Stimulated activated CD8-positive, alpha-beta memory T cell treated with anti-CD3 and anti-CD28 coated beads, Interleukin-12 subunit alpha, Interleukin-12 subunit beta, amount 100 ng/mL, for 4 hours (primary cell): ENCODE measurements around the gene MAD1L1.

Source experiments
- DNase-seq: peaks from one replicate; pipeline ENCODE4 v3.0.0-alpha.2; 2020; ENCODE audit warnings: low read depth

The MAD1L1 gene

DNA sequence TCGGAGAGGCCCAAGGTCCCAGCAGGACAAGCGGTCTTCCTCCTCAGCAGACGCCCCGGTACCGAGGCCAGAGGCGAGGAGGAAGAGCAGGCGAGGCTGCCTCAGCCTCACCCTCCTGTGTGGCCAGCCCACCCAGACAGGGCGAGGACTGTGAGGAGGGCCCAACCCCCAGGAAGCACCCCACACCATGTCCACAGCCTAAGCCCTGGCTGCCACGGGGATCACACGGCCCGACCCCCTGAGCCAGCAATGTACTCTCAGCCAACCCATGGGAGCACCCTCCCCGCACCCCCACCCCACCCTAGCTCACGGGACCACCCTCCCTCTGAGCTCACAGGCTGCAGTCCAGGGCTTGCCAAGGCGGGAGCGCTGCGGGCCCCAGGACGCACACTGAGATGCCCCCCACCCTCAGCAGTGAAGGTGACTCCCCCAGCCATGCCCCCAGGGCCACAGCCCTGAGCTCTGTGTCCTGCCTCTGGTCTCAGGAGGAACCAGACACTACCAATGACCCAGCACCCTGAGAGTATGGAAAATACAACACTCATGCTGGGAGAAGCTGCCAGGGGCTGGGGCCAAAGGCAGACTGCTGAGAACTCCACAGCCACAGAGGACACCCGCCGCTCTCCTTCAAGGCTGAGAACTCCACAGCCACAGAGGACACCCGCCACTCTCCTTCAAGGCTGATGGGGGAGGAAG lies 93.6 kb downstream of the MAD1L1 start:
- DNase-seq: no peak

DNA sequence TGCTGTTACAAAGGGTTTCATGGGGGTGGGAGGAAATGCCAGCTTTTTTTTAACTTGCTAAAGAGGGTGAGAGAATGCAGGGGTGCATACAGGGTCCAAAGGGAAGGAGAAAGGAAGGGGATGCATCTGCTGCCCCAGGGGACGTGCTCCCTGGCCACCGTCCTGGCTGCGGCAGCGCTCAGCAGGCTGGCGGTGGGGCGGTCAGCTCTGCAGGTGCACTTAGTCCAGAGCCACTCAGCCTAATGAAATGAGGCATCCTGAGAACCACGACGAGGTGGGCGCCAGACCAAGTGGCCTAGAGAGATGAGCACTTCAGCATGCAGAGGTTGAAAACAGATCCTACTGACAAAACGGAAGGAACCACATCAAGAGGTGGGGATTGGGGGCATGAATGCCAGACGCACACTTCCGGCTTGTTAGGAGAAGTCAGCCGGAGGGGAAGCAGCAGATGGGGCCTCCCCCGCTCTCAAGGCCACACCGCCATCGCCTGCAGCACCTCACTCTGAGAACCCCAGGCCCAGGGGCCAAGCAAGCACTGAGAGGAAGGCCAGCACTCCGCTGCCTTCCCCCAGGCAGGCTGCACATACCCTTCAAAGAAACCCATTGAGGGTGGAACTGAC lies 94.5 kb downstream of the MAD1L1 start:
- DNase-seq: no peak

DNA sequence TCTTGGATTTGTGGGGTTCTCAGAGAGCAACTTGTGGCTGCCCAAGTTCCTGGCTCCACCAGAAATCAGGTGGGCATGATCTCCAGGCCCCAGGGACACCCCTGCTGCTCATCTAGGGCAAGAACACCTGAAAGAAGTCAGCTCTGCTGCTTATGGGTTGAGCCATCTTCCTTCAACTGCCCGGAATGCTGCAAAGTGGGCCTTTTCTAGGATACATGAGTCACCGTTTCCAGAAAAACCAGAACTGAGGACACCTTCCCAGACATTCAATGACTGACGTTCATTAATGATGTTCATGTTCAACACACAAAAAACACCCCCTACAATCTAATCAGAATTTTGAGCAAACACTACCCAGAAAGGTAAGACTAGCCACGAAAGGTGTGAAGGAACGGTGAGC lies 98.0 kb downstream of the MAD1L1 start:
- DNase-seq: no peak

DNA sequence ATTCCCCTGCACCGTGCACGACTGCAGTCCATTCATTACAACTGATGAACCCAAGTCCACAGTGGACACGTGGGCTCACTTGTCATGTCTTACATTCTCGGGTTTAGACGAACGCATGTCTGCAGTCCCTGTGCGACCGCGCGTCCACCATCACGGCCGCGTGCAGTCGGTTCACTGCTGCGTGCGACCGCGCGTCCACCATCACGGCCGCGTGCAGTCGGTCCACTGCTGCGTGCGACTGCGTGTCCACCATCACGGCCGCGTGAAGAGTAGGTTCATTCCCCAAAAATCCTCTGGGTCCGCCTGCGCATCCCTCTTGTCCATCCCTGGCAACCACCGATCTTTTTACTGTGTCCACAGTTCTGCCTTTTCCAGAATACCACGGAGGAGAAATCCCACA lies 100.5 kb downstream of the MAD1L1 start:
- no peak for DNase-seq

DNA sequence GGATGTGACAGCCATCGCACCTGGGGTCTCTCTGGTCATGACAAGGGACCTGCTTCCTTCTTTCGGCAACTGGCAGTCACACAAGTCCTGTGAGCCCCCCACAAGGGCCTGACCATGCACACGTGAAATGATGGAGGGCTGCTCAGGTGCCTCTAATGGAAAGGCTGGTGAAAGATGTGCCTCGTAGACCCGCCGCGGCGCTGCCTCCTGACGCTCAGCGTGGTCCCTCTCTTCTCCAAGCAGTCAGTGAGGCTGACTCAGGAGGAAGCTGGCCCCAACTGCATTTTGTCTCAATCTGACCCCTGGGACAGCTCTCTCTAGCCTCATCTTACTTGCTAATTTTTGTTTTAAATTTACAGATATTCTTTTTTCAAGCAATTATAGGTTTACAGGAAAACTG lies 100.9 kb downstream of the MAD1L1 start:
- DNase-seq: no peak

DNA sequence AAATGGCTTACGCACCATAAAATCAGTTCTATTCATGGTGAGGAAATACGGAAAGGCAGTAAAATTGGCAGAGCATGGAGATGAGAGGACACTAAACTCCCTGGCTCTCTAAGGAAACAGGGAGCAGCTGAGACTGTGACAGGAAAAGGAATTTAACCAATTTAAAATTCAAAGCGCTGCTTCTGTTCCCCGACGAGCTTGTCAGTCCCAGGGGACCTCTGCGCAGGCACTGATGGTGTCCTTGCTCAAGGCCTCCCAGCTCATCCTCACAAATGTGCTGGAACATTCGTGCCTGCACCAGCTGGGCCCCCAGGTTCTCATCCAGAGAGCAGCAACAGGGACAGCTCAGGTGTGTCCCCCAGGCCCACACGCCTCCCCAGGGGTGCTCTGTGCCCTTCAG lies 101.4 kb downstream of the MAD1L1 start:
- DNase-seq: no peak

DNA sequence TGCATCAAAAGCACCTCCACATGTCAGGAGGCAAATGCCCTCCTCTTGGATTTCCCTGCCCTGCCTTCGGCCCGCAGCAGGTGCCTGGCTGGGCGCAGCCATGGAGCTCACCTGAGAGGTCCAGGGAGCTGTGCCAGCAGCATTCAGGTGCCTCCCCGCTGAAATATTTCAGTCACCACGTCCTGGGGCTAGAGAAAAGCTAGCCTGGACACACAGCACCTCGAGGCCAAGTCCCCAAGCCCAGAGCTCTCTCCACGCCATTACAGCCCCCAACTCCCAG lies 102.7 kb downstream of the MAD1L1 start:
- no peak for DNase-seq

DNA sequence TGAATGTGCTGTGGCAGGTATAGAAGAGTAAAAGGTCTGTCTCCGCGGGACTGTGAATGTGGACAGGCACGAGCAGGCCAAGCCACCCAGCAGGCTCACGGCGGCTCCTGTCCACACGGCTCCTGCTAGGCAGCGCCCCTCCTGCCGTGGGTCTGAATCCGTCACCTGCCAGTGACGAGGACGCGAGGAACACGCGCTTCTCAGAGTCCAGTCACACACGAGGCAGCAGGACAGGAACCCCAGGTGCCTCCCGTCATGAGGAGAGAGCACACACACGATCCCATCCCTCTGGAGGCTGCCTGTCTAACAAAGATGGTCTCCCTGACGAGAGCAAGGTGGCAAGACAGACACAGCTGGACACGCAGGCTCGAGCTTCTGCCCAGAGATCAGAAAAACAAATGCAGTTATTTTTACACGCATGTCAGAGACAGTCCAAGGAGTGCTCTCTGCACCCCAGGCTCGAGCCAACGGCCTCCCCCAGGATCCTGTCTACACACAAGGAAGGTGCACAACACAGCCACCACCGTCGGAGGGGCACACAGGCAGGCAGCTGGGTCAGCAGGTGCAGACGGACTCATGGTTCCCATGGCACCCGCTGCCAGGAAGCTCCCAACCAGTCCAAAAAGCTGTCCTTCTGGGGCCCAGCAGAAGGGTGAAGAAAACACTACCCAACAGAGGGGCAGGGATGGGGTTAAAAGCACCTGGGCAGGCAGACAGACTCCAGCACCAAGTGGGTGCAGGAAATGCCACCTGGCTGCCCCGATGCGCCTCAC lies 103.2 kb downstream of the MAD1L1 start:
- DNase-seq: no peak

DNA sequence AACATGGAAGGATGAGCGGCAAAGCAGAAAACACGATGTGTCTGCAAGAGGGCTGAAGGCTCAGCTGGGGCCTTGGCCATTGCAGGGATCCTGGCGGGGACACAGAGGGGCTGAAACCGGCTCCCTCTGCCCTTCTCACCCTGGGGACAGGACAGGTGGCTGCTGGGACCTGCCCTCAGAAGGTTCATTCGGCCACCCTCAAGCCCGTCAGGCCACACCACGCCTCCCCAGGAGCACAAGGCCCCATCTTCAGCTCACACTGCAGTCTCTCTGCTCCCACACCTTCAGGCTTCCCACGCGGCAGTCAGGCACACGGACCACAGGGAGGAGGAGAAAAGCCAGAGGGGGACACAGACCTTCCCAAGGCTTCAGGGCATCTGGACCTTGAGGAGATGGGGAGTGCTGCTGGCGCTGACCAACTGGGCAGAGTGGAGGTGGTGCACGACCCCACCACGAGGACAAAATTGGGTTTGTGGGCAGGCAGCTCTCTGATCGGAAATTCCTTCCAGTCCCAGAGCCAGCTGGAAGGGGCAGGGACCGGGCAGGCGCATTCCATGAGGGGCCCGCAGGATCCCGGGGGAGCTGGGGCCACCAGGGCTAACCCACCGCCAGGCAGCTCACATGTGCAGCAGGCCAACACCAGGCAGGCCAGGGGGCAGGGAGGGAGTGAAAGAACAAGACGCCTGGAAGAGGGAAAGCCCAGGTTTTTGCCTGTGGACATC lies 104.0 kb downstream of the MAD1L1 start:
- no peak for DNase-seq

DNA sequence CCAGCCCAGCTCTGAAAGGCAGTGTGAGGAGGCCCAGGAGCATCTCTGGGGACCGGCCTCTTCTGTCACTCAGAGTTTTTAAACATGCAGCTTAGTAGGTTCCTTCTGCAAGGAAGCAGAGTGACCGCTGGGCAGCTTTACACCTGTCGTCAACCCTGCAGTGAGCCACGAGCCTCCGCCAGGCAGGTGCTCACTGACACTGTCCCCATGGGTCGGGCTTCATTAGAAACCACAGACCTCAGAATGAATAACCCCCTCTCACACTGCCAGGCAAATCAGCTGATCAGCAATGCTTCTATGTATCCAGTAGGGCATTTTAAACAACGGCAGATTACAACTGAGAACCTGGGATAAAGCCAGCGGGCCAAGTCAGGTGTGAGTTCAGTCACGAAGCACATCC lies 106.1 kb downstream of the MAD1L1 start:
- no peak for DNase-seq

DNA sequence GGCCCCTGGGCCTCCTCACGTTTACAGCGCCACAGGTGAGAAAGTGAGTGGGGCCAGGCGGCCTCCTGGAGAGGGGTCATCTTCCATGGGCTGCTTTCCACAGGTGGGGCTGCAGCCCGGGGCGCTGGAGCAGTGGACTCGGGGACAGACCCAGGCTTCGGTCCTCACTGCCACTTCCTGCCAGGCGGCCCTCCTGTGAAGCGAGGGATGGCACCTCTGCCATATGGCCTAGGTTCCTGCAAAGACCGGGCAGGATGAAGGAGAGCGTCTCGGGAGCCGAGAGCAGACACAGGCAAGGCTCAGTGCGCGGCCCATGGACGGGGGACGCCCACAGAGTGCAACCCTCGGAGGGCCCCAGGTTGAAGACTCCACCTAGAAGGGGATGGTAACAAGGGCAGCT lies 106.8 kb downstream of the MAD1L1 start:
- no peak for DNase-seq

DNA sequence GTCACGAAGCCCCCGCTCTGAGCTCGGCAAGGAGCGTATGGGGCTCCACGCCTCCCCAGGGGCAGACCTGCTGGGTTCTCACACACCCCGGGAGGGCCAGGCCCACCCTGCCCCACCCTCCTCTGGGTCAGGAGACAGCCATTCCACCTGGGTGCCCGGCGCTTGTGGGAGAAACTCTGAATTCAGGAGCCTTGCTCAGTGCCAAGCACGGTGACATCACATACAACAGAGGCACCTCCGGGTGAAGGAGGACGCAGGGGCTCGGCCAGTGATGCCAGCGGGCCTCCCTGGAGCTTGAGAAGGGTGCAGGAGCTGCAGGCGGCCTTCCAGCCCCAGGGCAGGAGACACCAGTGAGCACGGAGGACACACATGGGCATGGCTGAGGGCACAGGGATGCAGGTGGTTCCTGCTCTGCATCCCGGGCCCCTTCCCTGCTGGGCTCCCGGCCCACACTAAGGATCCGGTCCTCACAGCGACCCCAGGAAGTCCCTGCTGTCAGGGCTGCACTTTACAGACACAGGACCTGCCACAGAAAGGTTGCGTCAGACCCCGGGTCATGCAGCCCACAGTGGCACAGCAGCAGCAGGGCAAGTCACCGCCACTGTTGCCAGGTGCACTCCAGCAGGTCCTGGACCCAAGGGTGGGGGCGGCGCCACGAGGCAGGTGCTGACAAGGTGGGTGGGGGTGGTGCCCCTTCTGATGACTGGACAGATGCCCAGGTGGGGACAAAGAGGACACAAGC lies 108.0 kb downstream of the MAD1L1 start:
- DNase-seq: no peak

DNA sequence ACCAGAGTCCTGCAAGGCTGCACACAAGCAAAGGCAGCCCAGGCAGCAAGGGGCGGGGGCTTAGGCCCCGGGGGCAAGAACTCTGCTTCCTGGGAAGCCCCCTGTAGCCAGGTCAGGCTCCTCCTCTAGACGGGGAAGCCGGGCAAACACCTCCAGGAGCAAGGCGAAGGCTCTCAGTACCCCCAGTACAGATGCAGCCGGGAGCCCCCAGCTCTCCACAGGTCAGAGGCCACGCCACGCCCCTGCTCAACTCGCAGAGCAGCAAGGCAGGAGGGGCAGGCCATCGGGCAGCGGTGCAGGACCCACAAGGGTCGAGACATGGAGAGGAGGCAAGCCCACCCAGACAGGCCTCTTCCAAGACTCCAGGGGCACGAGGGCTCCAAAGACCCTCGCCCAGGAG lies 108.8 kb downstream of the MAD1L1 start:
- no peak for DNase-seq

DNA sequence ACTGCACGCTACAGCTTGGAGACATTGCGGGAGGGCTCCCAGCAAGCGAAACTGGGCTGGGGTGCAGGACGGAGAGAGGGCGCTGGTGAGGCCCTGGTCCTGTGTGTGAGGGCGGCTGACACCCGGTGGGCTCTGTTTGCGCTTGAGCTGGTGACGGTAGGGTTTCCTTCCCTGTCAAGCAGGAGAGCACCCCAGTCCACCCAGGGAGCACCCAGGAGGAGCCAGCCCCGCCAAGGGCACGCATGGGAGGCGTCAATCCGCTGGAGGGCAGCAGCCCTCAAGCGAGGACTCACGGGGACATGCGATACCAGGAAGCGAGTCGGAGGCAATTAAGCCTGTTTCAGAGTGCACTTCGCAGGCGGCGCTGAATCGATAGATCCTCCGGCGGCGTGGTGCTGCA lies 109.4 kb downstream of the MAD1L1 start:
- no peak for DNase-seq

DNA sequence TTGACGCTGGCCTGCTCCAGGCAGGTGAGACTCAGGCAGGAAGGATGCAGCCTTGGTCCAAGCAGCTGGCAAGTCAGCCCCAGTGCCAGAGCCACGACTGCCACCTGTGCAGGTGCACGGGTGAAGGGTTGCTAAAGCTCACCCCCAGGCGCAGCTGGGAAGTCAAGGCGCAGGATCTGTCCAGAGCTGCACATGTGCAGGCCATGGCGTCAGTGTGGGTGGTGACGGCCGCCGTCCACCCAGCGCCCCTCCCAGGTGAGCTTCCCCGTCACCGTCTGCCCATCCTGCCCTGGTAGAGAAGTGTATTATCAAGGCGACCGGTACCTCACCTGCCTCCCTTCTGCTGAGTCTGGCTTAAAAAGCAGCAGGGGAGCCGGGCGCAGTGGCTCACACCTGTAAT lies 110.1 kb downstream of the MAD1L1 start:
- DNase-seq: no peak

DNA sequence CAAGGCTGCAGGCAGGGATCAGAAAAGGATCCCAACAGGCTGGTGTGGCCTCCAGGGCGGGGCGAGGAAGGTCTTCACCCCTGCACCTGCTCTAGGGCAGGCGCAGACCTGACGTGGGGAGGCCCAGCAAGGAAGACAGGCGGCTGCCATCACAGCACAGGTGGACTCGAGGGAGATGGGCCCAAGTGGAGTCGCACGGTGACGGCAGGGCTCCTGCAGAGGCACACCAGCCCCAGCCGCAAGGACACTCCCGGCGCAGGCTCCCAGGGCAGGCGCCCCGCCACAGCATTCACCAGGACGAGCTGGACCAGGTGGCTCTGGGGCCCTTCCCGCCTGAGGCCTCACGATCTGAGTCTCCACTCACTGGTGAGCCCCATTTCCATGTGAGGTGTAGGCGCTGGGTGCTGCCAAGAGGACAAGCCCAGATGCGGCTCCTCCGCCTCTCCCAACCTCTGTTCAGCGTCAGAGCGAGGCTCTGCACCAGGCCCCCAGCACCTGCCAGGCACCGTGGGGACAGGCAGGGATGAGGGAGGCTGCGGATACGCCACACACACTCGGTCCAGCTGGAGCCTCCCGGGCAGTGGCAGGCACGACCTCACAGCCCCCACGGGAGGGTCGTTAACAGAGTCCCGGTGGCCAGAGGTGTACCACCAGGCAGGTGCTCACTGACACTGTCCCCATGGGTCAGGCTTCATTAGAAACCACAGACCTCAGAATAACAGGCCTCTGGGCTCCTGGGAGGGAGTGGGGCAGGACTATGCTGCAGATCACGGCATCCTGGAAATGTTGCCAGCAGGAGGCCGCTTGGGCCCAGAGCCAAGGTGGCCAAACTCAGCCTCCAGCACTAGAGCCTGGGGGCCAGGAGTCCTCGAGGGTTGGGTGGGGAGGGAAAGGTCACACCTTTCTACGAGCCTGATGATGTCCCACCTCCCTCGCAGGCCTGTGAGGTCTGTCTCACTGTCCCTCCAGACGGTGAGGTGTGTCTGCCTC lies 111.6 kb downstream of the MAD1L1 start:
- DNase-seq: no peak

DNA sequence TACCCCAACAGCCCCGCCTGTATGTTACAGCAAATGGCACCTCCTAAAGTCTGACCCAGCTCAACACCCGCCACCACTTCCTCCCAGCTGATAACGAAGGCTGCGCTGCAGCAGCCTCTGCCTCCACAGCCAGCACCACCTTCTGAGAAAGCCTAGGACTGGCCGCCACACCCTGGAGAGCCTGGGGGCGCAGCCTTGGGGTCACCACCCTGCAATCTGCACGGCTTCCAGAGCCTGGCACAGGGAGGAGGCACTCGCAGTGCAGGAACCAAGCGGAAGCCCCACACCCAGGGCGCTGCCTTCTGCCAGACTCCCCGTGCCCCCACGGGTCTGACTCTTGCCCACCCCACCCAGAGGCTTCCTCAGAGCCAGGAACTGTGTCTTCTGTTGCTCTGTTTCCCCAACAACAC lies 112.5 kb downstream of the MAD1L1 start:
- peak; percentile 32 for DNase-seq

DNA sequence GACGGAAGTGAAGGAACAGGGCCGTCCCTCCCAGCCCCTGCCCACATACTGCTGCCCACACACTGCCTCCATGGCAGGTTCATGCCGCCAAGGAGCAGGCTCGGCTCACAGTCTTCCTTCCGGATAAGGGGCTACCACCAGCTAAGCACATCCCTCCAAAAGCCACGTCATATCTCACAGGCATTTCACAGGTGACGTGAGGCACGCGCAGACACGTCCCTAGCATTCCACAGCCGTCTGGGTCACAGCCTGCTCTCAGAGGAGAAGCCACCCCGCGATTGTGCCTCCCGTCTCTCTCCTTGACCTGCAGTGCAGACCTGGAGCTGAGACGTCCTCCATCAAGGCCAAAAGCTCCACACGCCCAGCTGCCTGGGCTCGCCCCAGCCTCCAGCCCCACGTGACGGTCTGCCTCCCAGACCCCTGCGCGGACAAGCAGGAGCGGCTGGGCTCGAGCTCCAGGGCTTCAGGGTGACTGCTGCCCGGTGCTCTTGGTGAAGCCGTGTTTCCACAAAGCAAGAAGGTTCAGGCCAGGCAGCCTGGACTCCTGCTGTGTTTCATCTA lies 114.0 kb downstream of the MAD1L1 start:
- DNase-seq: no peak

DNA sequence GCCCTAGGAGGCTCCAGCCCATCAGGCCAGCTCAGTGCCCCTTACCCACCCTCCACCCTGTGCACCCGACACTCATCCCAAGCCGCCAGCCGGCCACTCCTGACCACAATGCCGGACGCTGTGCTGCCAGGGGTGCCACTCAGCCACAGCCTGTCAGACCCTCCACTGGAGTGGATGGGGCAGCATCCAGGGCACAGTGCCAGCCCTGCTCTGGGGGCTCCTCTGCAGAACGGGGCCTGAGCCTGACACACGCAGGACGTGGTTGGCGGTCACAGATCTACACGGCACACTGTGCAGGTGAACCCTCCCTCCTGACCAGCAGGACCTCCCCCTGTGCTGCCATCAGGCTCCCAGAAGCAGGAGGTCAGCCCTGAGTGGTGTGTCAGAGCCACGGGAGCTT lies 114.7 kb downstream of the MAD1L1 start:
- DNase-seq: no peak

DNA sequence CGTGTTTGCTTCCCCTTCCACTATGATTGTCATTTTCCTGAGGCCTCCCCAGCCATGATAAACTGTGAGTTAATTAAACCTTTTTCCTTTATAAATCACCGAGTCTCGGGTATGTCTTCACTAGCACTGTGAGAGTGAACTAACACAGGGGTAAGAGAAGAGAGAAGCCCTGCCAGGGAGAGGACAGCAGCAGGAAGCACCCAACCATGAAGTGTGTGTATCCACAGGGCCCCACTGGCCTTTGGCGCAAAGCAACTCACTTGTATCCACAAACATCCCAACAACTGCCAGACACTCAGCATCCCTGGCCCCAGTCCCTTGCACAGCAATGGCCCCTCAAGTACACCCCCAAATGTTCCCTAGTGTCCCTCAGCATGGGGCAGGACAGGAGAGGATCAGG lies 115.1 kb downstream of the MAD1L1 start:
- DNase-seq: no peak
